GM23248 (cell line): Measurements from ENCODE around the gene NUBPL.

Experiments used
- EZH2 ChIP-seq: fragments of 200-600 bp; sonication (generic); IDR thresholded peaks from 2 replicates; pipeline ENCODE4 v1.6.1; 2018; ENCODE audit warnings: antibody characterized with exemption, mild to moderate bottlenecking; ENCODE audit not compliant: insufficient read depth, poor library complexity, severe bottlenecking
- EZH2phosphoT487 ChIP-seq: fragments of 200-600 bp; sonication (generic); IDR thresholded peaks from 2 replicates; pipeline ENCODE4 v1.6.1; 2018; ENCODE audit warnings: antibody characterized with exemption, moderate library complexity, mild to moderate bottlenecking, low read depth; ENCODE audit not compliant: insufficient read depth

DNA sequence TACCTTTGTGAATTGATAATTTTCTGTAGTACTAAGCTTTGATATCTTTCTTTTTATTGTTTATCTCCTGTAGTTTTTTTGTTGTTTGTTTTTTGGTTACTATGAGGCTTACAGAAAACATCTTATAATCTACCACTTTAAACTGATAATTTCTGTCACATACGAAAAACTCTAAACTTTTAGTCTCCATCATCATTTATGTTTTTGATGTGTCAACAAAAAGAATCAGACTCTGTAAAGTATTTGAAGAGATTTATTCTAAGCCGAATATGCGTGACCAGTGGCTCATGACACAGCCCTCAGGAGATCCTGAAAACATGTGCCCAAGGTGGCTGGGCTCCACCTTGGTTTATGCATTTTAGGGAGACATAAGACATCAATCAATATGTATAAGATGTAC, 348.8 kb downstream of the NUBPL start:
- TF ChIP-seq EZH2 (no peak), EZH2phosphoT487 (no peak)
